Stimulated activated naive CD8-positive, alpha-beta T cell treated with anti-CD3 and anti-CD28 coated beads, Interleukin-15, Interleukin-2, amounts not matched to agents 100 U/mL and 50 U/mL, for 24 hours (primary cell): ENCODE results near the gene DLX5.

Experiments used
- ATAC-seq: fragments of 150-1000 bp; cut with Tn5 transposase; one replicate; pipeline ENCODE4 v1.10.0; 2021
- DNase-seq: peaks from one replicate; pipeline ENCODE4 v3.0.0; 2021

The DLX5 gene

DNA sequence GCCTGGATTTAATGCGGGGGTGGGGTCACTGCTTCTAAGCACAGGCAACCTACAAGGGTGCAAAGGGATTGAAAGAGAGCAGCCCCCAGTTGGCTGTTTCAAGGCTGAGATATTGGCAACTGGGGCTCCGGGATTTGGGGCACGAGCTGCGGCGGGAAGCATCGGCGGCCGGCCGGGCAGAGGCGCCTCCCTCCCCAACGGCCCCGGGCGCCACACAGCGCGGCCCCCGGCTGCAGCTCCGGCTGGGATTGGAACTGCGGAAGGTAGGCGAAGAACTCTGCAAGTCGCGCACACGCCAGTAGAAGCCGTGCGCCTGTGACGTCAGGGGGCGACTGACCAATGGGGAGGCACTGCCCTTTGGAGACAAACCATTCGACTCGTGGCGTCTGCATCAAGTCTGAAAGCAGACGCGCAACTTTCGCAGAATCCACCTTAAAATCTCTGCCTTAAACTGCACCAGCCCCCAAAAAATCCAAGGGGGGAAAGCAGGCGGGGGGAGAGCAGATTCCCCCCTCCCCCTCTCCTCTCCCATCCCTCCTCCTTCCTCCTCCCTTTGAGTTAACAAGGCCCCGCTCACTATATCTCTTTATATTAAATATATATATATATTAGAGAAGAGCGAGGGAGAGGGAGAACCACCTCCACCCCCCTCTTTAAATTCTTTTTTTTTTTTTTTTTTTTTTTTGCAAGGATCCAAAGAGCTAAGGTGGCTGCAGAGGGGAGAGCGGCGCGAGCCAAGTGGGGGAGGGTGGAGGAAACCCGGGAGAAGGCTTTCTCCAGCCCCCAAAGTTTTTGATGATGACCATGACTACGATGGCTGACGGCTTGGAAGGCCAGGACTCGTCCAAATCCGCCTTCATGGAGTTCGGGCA lies 19.2 kb downstream of the DLX5 start, which contains the start of gene DLX6:
TSS of gene DLX6 (plus strand) at position 371 of the 872 bp plus-strand sequence. CDS start at position 796, 425 bp downstream.
- DNase-seq (peak; percentile 56), ATAC-seq (peak; percentile 55)

DNA sequence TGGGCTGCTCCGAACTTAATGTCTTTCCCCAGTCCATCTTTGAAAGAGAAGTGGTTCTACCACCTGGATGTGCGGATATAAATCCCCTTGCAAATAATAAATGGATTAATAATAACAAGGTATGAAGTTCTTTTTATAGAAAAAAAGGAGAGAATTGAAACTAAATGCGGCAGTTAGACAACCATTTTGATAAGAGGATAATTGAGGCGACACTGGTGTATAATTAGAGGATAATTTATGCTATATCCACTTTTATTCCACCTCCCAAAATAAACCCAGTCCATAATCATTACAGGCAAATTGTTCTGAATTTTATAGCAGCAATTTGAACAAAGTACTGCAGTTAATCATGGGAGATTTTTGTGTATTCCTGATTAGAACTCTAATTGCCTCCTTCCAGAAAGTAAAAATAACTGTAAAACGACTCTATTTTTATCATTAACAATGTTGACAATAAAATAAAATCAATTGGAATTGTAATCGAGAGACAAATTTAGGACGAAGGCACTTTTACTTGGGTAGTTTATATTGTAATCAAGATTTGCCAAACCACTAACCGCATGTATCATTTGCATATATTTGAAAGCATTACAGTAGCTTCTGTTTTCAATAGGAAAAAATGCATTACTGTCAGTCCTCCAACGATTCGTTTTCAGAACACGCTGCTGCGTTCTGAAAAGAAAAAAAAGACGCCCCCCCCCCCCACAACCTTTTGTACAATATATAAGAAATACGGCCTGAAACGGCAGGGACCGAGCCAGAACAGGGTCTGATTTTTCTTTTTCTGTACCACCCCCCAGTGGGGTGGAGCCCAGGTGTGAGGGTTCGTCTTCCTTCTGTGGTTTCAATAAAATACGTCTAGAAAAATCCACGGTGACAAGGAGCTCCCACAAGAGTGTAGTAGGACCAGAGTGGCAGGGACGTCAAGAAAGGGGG lies 20.1 kb downstream of the DLX5 start:
- ATAC-seq: no peak
- DNase-seq: no peak

DNA sequence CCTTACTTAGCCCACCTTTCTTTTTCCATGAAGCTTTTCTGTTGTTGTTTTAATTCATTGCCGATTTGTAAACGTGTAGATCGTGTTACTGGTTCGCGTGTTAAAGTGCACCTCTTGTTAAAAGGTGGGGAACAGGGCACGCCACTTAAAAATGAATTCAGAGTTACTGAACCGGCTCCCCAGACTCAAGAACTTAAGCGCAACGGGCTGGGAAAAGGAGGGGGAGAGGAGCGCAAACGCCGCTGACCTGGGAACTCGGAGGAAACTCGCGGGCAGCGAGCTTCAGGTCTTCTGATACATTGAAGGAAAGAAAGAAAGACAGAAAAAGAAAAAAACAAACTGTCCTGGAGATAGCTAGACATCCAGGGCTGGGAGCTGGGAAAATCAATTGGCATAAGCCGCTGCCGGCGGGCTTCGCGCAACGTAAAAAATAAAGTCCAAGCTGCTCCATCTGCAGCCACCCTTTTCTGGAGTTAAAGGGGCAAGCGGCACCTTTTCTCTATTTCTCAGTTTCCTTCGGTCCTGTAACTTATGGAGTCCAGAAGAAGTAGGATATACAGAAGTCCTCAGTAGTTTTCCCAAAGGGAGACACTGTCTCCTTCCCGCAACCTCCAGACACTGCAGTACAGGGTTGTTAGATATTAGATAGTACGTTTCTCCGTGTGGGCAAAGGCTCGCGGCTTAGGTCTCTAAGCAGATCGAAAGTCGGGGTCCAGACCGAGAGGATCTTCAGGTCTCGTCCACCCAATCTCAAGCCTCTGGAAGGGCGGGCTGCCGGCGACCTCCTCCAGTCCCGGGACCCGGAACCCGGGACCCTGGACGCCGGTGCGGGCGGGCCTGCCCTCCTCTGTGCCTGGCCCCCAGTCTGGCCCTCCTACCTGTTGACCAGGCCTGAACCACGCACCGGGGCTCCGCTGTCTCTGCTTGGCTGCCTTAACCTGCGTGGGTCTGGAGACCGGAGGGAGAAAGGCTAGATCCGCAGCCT lies 21.1 kb downstream of the DLX5 start:
- ATAC-seq (no peak), DNase-seq (no peak)

DNA sequence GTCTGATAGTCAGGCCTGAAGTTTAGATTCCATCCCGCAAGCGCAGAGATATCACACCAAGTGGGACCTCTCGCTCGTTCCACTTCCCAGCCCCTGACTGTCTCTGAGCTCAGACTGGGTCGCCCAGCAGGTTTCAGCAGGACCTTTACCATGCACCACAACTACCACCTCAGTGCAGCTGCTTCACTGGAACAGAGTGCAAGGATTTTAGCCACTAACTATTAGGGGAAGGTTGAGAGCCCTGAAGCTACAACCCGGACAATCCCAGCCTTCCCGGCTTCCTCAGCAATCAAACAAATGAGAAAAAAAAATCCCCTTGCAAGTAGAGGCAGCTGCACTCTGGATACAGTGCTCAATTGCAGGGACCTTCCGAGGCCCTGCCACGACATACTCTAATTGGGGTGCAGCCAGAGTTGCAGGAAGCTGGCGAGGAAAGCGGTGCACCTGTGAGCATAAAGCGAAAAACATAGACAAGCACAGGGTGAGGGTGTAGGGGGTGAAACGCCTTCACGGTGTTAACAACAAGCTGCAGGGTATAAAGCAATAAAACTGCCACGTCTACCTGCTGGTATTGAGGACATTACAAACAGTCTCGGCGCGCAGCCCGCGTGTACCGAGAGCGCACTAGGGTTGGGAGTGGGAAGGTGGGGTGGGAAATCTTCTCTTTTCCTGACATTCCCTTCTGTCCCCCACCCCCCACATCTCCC lies 21.9 kb downstream of the DLX5 start:
- no peak for DNase-seq
- ATAC-seq: no peak

DNA sequence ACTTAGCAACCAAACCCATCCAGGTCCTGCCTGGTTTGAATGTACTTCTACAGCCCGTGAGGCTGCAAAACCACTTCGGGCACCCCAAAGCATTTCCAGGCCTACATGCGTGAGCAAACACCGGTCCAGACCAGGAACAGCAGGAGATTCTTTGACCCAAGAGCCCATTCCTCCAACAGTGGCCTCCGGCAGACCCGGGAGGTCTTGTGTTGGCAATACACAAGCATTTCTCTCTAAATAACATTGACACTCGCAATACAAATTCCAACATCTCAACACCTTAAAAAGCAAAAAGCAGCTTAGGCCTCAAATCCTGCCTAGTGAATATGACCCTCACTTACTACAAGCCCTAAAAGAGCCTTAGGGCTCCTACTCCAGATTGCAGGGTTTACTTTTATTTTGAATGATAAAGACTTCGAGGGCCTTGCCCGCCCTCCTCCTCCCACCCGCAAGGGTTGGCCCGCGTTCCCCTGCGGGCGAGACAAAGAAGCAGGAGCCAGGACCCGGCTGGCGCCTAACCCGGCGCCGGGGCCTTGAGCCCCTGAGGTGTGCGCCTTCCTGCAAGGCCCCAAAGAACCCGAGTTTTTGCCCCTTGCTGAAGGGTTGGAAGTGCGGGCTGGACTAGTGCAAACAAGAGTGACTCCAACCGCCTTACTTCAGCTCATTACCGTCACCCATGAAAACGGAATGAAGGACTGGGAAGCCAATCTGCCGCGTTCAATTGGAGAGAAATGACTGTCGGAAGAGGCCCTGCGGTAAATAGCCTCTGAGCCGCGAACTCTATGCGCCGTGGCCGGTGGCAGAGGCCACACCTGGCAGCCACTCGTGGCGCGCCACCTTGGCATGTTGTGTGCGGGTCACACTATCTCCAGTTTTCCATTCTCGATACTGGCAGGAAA lies 22.7 kb downstream of the DLX5 start:
- DNase-seq (no peak), ATAC-seq (no peak)

DNA sequence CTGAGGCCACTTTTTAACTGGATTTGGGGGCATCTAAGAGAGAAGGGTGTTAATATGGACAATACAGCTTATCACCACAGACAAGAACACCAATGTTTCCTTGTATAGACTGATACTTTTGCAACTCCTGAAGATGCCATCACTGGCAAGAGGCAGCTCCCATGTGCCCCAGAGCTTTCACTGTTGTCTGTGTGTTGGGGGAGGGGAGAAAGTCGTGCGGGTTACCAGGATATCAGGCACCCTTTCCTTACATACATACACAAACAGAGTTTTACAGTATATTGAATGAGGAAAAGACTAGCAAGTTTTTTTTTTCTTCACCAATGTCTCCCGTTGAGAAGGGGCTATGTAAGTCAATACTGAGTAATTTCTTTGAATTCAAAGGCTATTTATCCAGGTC lies 23.4 kb downstream of the DLX5 start:
- no peak for DNase-seq
- no peak for ATAC-seq

GRCh38 chr7:96998744-96999143 lies 25.9 kb downstream of the DLX5 start:
- ATAC-seq: no peak
- no peak for DNase-seq

DNA sequence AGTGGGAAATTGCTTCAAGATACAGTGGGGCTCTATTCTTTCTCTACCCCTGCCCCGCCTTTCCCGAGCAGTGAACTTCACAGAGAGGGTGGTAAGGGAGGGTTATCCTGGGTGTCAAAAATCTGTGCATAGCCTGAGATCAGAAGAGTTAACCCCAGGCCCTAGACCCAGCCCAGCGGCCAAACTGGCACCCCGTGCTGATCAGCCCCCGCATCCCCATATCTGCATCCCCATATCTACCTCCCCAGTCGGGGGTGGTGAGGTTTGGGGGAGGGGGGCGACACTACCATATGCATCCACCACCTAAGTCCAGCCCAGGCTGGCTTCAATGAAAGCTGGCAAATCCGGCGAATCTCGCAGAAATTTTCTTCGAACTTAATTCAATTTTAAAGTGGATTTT lies 26.3 kb downstream of the DLX5 start:
- no peak for ATAC-seq
- DNase-seq: no peak

DNA sequence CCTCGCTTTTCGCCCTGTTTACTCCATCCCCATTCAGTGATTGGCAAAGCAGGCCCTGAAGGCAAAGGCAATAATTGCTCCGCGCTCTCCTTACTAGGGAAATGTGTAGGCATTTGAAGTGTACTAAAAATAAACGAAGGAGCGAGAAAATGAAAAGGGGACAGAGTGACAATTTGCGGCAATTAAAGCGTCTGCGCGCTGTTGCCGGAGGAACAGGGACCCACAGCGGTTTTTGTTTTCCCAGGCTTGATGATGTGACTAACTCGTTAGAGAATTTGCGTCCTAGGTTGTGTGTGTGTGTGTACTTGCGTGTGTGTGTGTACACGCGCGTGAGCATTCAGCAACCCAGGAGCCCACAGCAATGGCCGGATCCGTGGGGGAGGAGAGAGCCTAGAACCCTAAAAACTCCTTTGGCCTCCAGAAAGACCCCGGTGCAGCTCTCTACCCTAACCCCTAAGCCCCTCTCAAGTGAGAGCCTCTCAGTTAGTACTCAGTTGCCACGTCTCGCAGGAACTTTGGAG lies 27.1 kb downstream of the DLX5 start:
- DNase-seq: no peak
- no peak for ATAC-seq

GRCh38 chr7:96996958-96997511 lies 27.6 kb downstream of the DLX5 start:
- ATAC-seq (no peak), DNase-seq (no peak)

DNA sequence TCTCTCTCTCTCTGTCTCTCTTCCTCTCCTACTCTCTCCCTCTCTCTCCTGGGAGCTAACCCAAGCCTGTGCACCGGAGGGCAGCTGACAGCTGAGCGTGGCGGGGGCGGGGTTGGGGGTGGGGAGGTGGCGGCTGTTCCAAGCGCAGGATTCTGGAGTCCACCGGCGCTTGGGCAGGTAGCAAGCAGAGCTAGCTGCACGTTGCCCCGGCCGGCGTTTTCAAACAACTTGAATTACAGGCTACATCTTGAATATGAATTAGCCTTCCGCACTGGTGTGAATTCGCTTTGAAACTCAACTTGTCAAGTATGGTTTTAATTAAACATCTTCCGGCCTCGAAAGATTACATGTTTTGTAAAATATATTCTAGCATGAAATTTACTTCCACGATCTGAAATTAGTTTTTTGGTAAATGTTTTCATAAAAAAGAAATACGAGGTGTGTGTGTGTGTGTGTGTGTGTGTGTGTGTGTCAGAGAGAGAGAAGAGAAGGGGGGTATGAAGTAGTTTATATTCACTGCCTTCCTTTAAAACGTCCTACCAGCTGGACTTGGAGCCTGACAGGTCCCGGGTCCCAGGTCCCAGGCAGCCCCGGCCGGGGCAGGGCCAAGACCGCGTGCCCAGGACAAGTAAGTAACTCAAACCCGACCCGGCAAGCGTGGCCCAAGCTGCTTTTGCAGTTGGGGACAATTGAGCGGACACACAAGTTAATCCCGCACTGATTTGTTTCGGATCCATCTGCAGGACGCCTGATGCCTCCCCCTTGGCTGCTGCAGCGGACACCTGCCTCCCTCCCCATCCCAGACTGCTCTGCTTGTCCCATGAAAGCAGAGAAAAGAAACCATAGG lies 28.3 kb downstream of the DLX5 start:
- no peak for ATAC-seq

DNA sequence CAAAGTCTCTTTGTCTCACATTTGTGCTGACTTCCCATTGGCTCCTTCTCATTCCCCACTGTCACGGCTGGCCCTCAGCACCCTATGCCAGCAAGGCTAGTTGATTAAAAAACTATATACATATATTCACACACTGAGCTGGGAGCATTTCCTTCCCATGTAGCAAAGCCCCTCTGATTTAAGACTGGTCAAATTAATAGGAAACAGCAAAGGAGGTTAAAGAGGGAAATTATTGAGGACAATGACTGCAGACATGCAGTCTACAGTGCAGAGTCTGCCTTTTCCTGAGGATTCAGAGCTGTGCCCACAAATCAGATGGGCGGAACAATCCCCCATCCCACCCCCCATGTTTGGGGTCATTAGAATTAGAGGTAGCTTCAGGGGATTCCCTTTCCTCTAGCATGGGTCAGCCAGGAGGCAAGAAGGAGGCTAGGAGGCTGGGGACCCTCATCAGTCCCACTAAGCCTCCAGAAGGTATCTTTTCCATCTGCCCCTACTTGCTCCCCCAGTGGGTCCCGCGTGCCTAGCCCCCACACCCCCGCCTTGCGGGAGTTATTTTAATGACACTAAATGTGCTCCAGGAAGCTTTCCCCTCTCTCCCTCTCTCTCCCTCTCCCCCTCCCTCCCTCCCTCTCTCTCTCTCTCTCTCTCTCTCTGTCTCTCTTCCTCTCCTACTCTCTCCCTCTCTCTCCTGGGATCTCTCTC lies 29.1 kb downstream of the DLX5 start:
- no peak for ATAC-seq
- DNase-seq: no peak

More for the DNA sequence above, 28.3 kb downstream of the DLX5 start:
- DNase-seq: no peak

GRCh38 chr7:96993980-96994379 lies 30.7 kb downstream of the DLX5 start:
- no peak for DNase-seq
- ATAC-seq: no peak

DNA sequence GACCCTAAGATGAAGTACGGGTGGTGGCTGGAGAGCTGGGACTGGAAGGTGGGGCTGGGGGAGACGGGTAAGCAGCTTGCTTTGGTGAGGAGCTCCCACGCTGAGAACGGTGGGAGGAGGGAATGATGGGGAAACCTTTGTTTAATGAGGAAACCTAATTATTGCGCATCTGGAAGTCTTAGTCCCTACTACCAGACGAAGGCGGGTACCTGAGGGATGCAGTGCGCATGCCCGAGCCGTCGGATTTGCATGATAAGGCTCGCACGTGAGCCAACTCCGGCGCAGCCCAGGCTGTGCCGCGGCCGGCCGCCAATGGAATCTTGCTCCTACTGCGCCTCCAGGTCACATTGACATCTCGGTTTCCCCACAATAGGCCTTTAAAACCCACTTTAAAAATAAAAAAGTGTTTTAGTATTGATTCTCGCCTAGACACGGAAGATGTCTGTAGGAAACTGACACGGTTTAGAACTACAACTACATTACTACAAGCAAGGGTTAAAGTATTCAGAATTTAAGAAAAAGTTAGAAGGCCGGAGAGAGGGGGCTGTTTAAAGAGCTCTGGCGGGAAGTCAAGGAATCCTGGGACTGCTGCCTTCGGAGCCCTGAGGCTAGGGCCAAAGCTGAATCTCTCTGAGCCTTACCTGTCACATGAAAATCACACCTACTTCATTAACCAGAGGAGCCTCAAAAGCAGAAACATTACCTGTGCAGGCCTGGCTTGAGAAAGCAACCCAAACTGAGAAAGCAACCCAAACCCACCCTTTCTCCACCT lies 31.4 kb downstream of the DLX5 start:
- DNase-seq (no peak), ATAC-seq (no peak)

DNA sequence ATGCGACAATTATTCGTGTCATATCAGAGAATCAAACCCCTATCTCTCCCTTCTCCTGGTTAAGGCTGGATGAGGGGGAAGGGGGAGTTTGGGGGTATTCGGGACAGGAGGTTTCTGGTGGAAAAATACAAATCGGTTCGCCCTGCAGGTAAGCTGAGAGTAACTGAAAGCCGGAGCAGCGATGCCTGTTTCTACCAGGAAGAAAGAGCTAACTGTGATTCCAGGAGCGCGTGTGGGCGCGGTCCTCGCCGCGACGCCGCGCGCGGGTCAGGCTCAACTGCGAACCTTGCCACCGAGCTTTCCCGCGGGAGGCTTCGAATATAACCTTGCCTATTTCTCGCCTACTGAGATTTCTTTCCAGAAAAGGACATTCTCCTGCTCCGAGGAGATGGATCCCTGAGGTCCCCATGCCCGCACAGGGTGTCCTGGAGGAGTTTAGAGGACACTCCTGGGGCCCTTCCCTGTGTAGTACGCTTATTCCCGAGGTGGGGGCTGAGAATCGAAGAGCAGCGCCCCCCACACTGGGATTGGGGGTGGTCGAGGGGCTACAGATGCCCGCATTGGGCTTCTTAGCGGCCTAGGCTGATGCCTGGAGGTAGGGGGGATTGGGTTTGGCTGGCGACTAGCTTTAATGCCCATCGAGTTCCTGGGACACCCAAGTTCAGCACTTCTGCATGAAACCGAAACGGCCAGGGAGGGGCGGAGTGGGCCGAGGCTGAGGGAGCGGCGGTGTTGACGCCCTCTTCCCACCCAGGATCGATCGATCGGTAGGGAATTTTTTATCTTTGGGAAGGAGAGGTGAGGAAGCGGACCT lies 32.2 kb downstream of the DLX5 start:
- DNase-seq (no peak), ATAC-seq (no peak)

- DNase-seq (no peak), ATAC-seq (no peak)
Measured at GRCh38 chr7:96991546-96992191, 33.0 kb downstream of the DLX5 start.
